Type B pancreatic cell (in vitro differentiated cells): Measurements from ENCODE around the gene ZNF385D. TPM values are rescaled to one million over a fixed set of nuclear protein-coding genes. Genes with fewer than 3 reads are reported as not detected.
A peak's percentile ranks its signal among the peaks of the same experiment; 100 is the strongest.

ENCODE experiments used
- DNase-seq: peaks from one replicate; pipeline ENCODE4 v3.0.0; 2021; ENCODE audit warnings: mixed read lengths; ENCODE audit not compliant: unreplicated experiment; ENCODE audit errors: extremely low spot score
- H3K27ac Mint-ChIP-seq: 2 replicates; pipeline ENCODE4 v1.8.0; 2021; ENCODE audit warnings: mild to moderate bottlenecking, mixed read lengths
- H3K27me3 Mint-ChIP-seq: 2 replicates; pipeline ENCODE4 v1.8.0; 2021; ENCODE audit warnings: mixed read lengths
- H3K36me3 Mint-ChIP-seq: 2 replicates; pipeline ENCODE4 v1.8.0; 2021; ENCODE audit warnings: mixed read lengths
- H3K4me1 Mint-ChIP-seq: one replicate; pipeline ENCODE4 v1.8.0; 2021; ENCODE audit warnings: mixed read lengths; ENCODE audit not compliant: unreplicated experiment
- H3K4me3 Mint-ChIP-seq: 2 replicates; pipeline ENCODE4 v1.8.0; 2021; ENCODE audit warnings: mild to moderate bottlenecking, mixed read lengths
- H3K9me3 Mint-ChIP-seq: 2 replicates; pipeline ENCODE4 v1.8.0; 2021; ENCODE audit warnings: mixed read lengths
- CTCF ChIP-seq: fragments of 200-600 bp; sonication (generic); conservative IDR thresholded peaks from 2 replicates; pipeline ENCODE4 v1.5.0; 2021; ENCODE audit warnings: antibody characterized with exemption, mild to moderate bottlenecking
- total RNA-seq: library from RNA; stranded (reverse); gene quantifications from 2 replicates; pipeline ENCODE4 v1.2.1, GENCODE V29; 2021; ENCODE audit warnings: low replicate concordance

Gene ZNF385D
- total RNA-seq, 1 donor from 2014 or later: 7.5 TPM

DNA sequence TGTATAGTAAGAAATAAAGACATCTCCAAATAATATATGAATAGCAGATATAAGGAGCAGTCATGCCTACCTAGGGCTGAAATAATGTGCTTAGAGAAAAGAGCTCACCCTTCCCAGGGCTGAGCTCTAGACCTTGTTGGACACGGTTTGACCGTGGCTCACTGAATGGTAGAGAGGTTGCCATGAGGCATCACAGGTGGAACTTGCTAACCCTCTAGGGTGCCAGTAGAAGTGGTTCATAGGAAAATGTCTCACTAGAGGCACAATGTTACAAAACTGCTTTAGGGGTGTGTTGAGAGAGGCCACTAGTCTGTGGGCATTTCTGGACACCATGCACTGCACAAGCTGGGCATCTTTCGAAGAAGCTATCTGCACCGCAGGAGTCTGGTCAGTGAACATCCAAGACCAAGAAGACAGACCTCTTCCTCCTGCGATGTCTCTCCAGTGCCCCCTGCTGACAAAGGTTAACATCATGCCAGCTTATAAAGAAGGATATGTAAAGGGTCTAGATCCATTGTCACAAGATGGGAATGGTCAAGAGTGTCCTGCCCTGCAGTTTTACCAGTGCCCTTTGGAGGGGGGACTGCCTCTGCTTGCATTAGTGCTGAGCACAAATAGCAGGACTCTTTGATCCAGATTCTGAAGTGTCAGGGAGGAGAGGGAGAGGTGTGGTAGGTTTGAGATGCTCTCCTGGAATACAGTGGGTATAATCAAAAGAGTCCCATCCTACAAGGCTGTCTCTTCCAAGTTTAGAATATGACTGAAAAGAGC, 266.8 kb downstream of the ZNF385D start:
- Mint-ChIP-seq H3K9me3 (no peaks in the 10 kb centered on the region), H3K4me1 (no peaks in the 10 kb centered on the region), H3K4me3 (no peak overlapping the region), H3K36me3 (no peaks in the 10 kb centered on the region), H3K27me3 (peaks cover 3% of the 10 kb centered on the region), H3K27ac (no peak overlapping the region)
- DNase-seq: no peak
- peak; percentile 72 for TF ChIP-seq CTCF

DNA sequence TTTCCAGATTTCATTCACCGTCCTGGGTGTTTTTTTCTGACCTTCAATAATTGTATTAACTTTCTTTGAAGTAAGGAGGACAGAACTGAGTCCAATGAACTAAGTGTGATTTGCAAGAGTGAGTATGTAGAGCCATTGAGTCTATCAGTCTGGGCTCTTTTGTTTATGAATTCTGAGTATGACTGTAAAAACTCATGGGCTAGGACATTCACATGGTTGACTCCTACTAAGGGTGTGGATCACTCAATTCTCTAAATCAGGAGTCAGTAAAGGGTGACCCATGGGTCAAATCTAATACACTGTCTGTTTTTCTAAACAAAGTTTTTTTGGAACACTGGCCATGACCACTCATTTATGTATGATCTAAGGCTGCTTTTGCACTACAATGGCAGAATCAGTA, 269.0 kb downstream of the ZNF385D start:
- H3K27ac Mint-ChIP-seq: no peak overlapping the region
- no peaks in the 10 kb centered on the region for H3K4me1 Mint-ChIP-seq
- H3K9me3 Mint-ChIP-seq: no peaks in the 10 kb centered on the region
- no peak overlapping the region for H3K4me3 Mint-ChIP-seq
- peaks cover 3% of the 10 kb centered on the region for H3K27me3 Mint-ChIP-seq
- no peak for TF ChIP-seq CTCF
- H3K36me3 Mint-ChIP-seq: no peaks in the 10 kb centered on the region
- DNase-seq: no peak

GRCh38 chr3:21477541-21478288, 273.3 kb downstream of the ZNF385D start:
- DNase-seq: no peak
- no peak overlapping the region for H3K27ac Mint-ChIP-seq
- TF ChIP-seq CTCF: no peak
- H3K36me3 Mint-ChIP-seq: no peaks in the 10 kb centered on the region
- H3K27me3 Mint-ChIP-seq: no peaks in the 10 kb centered on the region
- no peaks in the 10 kb centered on the region for H3K4me1 Mint-ChIP-seq
- H3K4me3 Mint-ChIP-seq: no peak overlapping the region
- no peaks in the 10 kb centered on the region for H3K9me3 Mint-ChIP-seq

GRCh38 chr3:21466476-21466875, 284.5 kb downstream of the ZNF385D start:
- Mint-ChIP-seq H3K27me3 (no peaks in the 10 kb centered on the region), H3K27ac (no peak overlapping the region), H3K9me3 (no peaks in the 10 kb centered on the region), H3K36me3 (no peaks in the 10 kb centered on the region), H3K4me3 (no peak overlapping the region), H3K4me1 (no peaks in the 10 kb centered on the region)
- no peak for TF ChIP-seq CTCF
- DNase-seq: no peak

DNA sequence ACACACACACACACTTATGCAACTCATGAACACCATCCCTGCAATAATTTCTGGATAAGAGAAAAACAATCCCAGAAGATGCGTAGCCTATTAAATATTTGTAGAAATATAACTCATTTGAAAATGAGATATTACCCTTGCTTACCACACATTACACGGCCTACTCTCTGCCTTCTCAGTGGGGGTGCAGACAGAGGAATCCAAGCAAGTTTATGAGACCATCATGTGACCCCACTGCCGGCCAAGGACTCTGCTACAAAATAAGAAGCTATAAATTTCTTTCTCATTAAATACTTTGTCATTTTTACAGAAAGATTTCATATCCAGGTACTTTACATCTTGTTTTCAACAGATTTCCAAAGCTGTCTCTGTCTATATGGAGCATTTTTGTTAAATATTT, 286.3 kb downstream of the ZNF385D start:
- TF ChIP-seq CTCF: no peak
- H3K27me3 Mint-ChIP-seq: no peaks in the 10 kb centered on the region
- no peaks in the 10 kb centered on the region for H3K36me3 Mint-ChIP-seq
- H3K4me3 Mint-ChIP-seq: no peak overlapping the region
- no peak for DNase-seq
- H3K4me1 Mint-ChIP-seq: no peaks in the 10 kb centered on the region
- H3K27ac Mint-ChIP-seq: no peak overlapping the region
- H3K9me3 Mint-ChIP-seq: no peaks in the 10 kb centered on the region
